Keratinocyte (primary cell): ENCODE measurements around the gene FAM83G.

ENCODE experiments used
- CTCF ChIP-seq, 3 experiments: IDR thresholded peaks in 1 of 3; conservative IDR thresholded peaks in 1 of 3; optimal IDR thresholded peaks in 1 of 3; 2 replicates in 2 of 3; 3 replicates in 1 of 3; pipeline versions ENCODE3 to v1.5.1; 2011; ENCODE audit warnings: low read length in 3 of 3, mild to moderate bottlenecking in 3 of 3, moderate library complexity in 2 of 3, control low read depth in 1 of 3, inconsistent platforms in 1 of 3; ENCODE audit not compliant: insufficient read depth in 2 of 3; ENCODE audit errors: extremely low read depth in 1 of 3
- EZH2 ChIP-seq: IDR thresholded peaks from one replicate; pipeline ENCODE4 v1.6.1; 2012; ENCODE audit warnings: inconsistent platforms, mild to moderate bottlenecking, low read length, moderate library complexity

DNA sequence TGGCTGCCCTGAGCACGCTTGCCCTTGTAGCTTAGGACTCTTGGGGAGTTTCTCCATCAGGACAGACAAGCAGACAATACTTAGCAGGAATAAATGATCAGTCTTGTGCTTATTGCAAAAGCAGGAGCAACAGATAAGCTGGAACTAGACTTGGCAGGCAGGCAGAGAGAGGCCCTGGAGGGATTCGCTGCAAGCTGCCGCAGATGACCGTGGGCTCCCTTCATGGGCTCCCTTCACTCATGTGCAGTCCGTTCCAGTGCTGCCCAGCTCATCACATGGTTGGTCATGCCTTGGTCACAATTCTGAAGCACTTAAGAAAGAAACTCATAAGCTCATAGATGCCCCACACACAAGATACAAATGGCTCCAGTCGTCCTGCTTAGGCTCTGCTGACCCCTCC, 55.0 kb downstream of the FAM83G start:
- no peak for TF ChIP-seq CTCF (optimal IDR thresholded peaks at IDR 0.05 in 1 of 3, IDR thresholded peaks at IDR 0.05 in 1 of 3, conservative IDR thresholded peaks at IDR 0.05 in 1 of 3; ENCODE audit: extremely low read depth in 1 of 3, insufficient read depth in 2 of 3, low read length in 3 of 3)
- no peak for TF ChIP-seq EZH2
